ENCODE data around the gene PPIC.

- no peak for TF ChIP-seq EZH2 (IDR thresholded peaks at IDR 0.05; ENCODE audit: borderline replicate concordance)
- no peak for TF ChIP-seq CTCF (IDR thresholded peaks at IDR 0.05; ENCODE audit: poor library complexity)
- TF ChIP-seq EZH2phosphoT487 (IDR thresholded peaks at IDR 0.05; ENCODE audit: low read depth, severe bottlenecking, unreplicated experiment): no peak
These were observed 3.3 kb downstream of the PPIC start for GRCh38 chr5:123033157-123033671.
